ENCODE data around the gene CD200. TPM values are rescaled to one million over a fixed set of nuclear protein-coding genes. Genes with fewer than 3 reads are reported as not detected.

Gene CD200
- total RNA-seq, result 10 to 100 TPM; 49.2 to 58.6 TPM
- 72.1 TPM for polyA plus RNA-seq (2013, experiment 1 of 2)
- polyA plus RNA-seq (2013, experiment 2 of 2), result 69.1 TPM
- long read RNA-seq, experiment 1, transcript CD200-202 (5 exons, 1,997 nt), result major isoform, 10 of 35 reads
- long read RNA-seq, experiment 1, transcript CD200-201 (6 exons, 2,129 nt), result minor isoform, 8 of 35 reads
- long read RNA-seq, experiment 1, partial matches to known transcripts, result 9 of 35 reads
- long read RNA-seq, experiment 1, other reads (novel, unspliced or antisense), result 5 of 35 reads
- long read RNA-seq, experiment 2, transcript CD200-203 (7 exons, 1,524 nt), result minor isoform, 7 of 117 reads
- long read RNA-seq, experiment 2, transcript CD200-204 (5 exons, 2,017 nt), result minor isoform, 14 of 117 reads
- long read RNA-seq, experiment 2, transcript CD200-201 (6 exons, 2,129 nt), result major isoform, 42 of 117 reads
- long read RNA-seq, experiment 2, transcript CD200-202 (5 exons, 1,997 nt), result minor isoform, 26 of 117 reads
- long read RNA-seq, experiment 2, partial matches to known transcripts, result 5 of 117 reads
- long read RNA-seq, experiment 2, other reads (novel, unspliced or antisense), result 23 of 117 reads
- long read RNA-seq, experiment 3, transcript CD200-201 (6 exons, 2,129 nt), result major isoform, 53 of 160 reads
- long read RNA-seq, experiment 3, transcript CD200-204 (5 exons, 2,017 nt), result minor isoform, 18 of 160 reads
- long read RNA-seq, experiment 3, transcript CD200-202 (5 exons, 1,997 nt), result minor isoform, 37 of 160 reads
- long read RNA-seq, experiment 3, transcript CD200-203 (7 exons, 1,524 nt), result minor isoform, 8 of 160 reads
- long read RNA-seq, experiment 3, partial matches to known transcripts, result 19 of 160 reads
- long read RNA-seq, experiment 3, other reads (novel, unspliced or antisense), result 25 of 160 reads
- long read RNA-seq, experiment 4, transcript CD200-201 (6 exons, 2,129 nt), result major isoform, 62 of 164 reads
- long read RNA-seq, experiment 4, transcript CD200-202 (5 exons, 1,997 nt), result minor isoform, 41 of 164 reads
- long read RNA-seq, experiment 4, transcript CD200-204 (5 exons, 2,017 nt), result minor isoform, 14 of 164 reads
- long read RNA-seq, experiment 4, partial matches to known transcripts, result 13 of 164 reads
- long read RNA-seq, experiment 4, other reads (novel, unspliced or antisense), result 30 of 164 reads

GRCh38 chr3:112333002-112333380 is at the start of gene CD200:
CD200 (plus strand) TSS chr3:112333156; CDS start chr3:112333213, 57 bp downstream.
- Histone ChIP-seq H3K9me3 (ENCODE audit: control insufficient read depth, low read length) (no peaks in the 10 kb centered on the region), H3K4me3 (ENCODE audit: low read length) (peak within 1 kb of the TSS; percentile 97), H3K27me3 (ENCODE audit: control insufficient read depth, insufficient read depth, low read length, poor library complexity, severe bottlenecking) (no peaks in the 10 kb centered on the region), H3K27ac (ENCODE audit: low read depth, low read length) (peak within 1 kb of the TSS; percentile 96), H3K36me3 (ENCODE audit: control insufficient read depth, insufficient read depth, low read length) (peaks cover under 1% of the 10 kb centered on the region), H3K9ac (ENCODE audit: extremely low read depth, low read length, poor library complexity, severe bottlenecking) (peak within 1 kb of the TSS; percentile 78), H3K4me1 (ENCODE audit: control insufficient read depth, insufficient read depth, low read length) (peaks cover 4% of the 10 kb centered on the region)
- H3K36me3 Mint-ChIP-seq (ENCODE audit: low read depth), result peaks cover 9% of the 10 kb centered on the region
- H3K4me3 Mint-ChIP-seq, result peak within 1 kb of the TSS; percentile 96
- peak within 1 kb of the TSS; percentile 84 for H3K27ac Mint-ChIP-seq
- no peaks in the 10 kb centered on the region for H3K9me3 Mint-ChIP-seq
- peaks cover 33% of the 10 kb centered on the region for H3K4me1 Mint-ChIP-seq
- H3K27me3 Mint-ChIP-seq (ENCODE audit: insufficient read depth), result no peaks in the 10 kb centered on the region
- TF ChIP-seq CTCF (conservative IDR thresholded peaks at IDR 0.05), result no peak
- WGBS, 2 experiments (ENCODE audit: insufficient coverage in 1 of 2, insufficient read length in 1 of 2), result 0% methylated on average over 6 to 28 of the region's 28 CpGs
- DNase-seq, result peak; percentile 90

GRCh38 chr3:112289011-112289410 is 43.9 kb upstream of the CD200 start:
- H3K4me3 ChIP-seq (ENCODE audit: low read length), result no peak overlapping the region
- H3K36me3 ChIP-seq (ENCODE audit: control insufficient read depth, insufficient read depth, low read length), result no peaks in the 10 kb centered on the region
- H3K27me3 Mint-ChIP-seq (ENCODE audit: insufficient read depth), result no peaks in the 10 kb centered on the region
- H3K27ac Mint-ChIP-seq, result no peak overlapping the region
- no peak overlapping the region for H3K9ac ChIP-seq (ENCODE audit: extremely low read depth, low read length, poor library complexity, severe bottlenecking)
- peaks cover 2% of the 10 kb centered on the region for H3K4me1 ChIP-seq (ENCODE audit: control insufficient read depth, insufficient read depth, low read length)
- no peak for DNase-seq
- no peak for TF ChIP-seq CTCF (conservative IDR thresholded peaks at IDR 0.05)
- peaks cover 6% of the 10 kb centered on the region for H3K4me1 Mint-ChIP-seq
- no peak overlapping the region for H3K27ac ChIP-seq (ENCODE audit: low read depth, low read length)
- H3K27me3 ChIP-seq (ENCODE audit: control insufficient read depth, insufficient read depth, low read length, poor library complexity, severe bottlenecking), result no peaks in the 10 kb centered on the region
- peaks cover 13% of the 10 kb centered on the region for H3K9me3 Mint-ChIP-seq
- no peaks in the 10 kb centered on the region for H3K36me3 Mint-ChIP-seq (ENCODE audit: low read depth)
- H3K9me3 ChIP-seq (ENCODE audit: control insufficient read depth, low read length), result peaks cover 5% of the 10 kb centered on the region
- WGBS, 2 experiments (ENCODE audit: insufficient coverage in 1 of 2, insufficient read length in 1 of 2), result 95 to 96% methylated on average over 4 of the region's 4 CpGs
- H3K4me3 Mint-ChIP-seq, result no peak overlapping the region

Measured in endodermal cell (in vitro differentiated cells).